Gastroesophageal sphincter (tissue), 4 donors: ENCODE data around the gene RHOC. TPM values are rescaled to one million over a fixed set of nuclear protein-coding genes. Genes with fewer than 3 reads are reported as not detected.

Source experiments
- ATAC-seq: fragments of 150-250 bp; one replicate; pipeline ENCODE4 v1.9.1; 2016; ENCODE audit warnings: mild to moderate bottlenecking, moderate library complexity
- H3K27ac ChIP-seq, 4 donors: fragments of 200-600 bp; sonication (generic) in 3 of 4; 1 replicate in 3 of 4; 2 replicates in 1 of 4; pipeline ENCODE4 v1.5.1; 2016 to 2019
- H3K27me3 ChIP-seq: fragments of 200-600 bp; sonication (generic); one replicate; pipeline ENCODE4 v1.5.1; 2019
- H3K36me3 ChIP-seq, 2 donors: fragments of 200-600 bp; sonication (generic); one replicate each; pipeline ENCODE4 v1.5.1; 2019; ENCODE audit warnings: control low read depth in 1 of 2
- H3K4me1 ChIP-seq, 3 donors: fragments of 200-600 bp; sonication (generic); 1 replicate in 2 of 3; 2 replicates in 1 of 3; pipeline ENCODE4 v1.5.1; 2016 to 2019; ENCODE audit warnings: control low read depth in 2 of 3
- H3K4me3 ChIP-seq, 2 donors: fragments of 200-600 bp; sonication (generic); one replicate each; pipeline ENCODE4 v1.5.1; 2019; ENCODE audit warnings: mild to moderate bottlenecking in 1 of 2, moderate library complexity in 1 of 2
- H3K9me3 ChIP-seq, 3 donors: fragments of 200-600 bp; sonication (generic); one replicate each; pipeline ENCODE4 v1.5.1; 2017 to 2019; ENCODE audit warnings: control low read depth in 2 of 3
- CTCF ChIP-seq, 4 experiments: fragments of 200-600 bp in 2 of 4; fragments of 450-650 bp in 2 of 4; sonication (generic) in 1 of 4; IDR thresholded peaks; one replicate each; pipeline ENCODE4 v1.5.1; 2017 to 2019; ENCODE audit warnings: antibody characterized with exemption in 4 of 4, mild to moderate bottlenecking in 2 of 4, moderate library complexity in 2 of 4
- EP300 ChIP-seq: sonication (generic); formaldehyde crosslinking; IDR thresholded peaks from one replicate; pipeline ENCODE4 v1.6.1; 2017; ENCODE audit warnings: antibody characterized with exemption, mild to moderate bottlenecking
- POLR2A ChIP-seq, 2 donors: fragments of 450-650 bp; IDR thresholded peaks; one replicate each; pipeline ENCODE4 v1.6.1; 2017; ENCODE audit warnings: antibody characterized with exemption in 2 of 2, mild to moderate bottlenecking in 2 of 2, moderate library complexity in 1 of 2
- POLR2AphosphoS5 ChIP-seq: sonication (generic); formaldehyde crosslinking; IDR thresholded peaks from one replicate; pipeline ENCODE4 v1.6.1; 2017; ENCODE audit warnings: antibody characterized with exemption
- WGBS, 2 donors: methylation state at CpG; one replicate each; pipeline ENCODE4 v1.1.5; 2018; ENCODE audit warnings: low coverage in 1 of 2; 5-methylcytosine and 5-hydroxymethylcytosine counted together
- total RNA-seq, 4 donors: library from RNA; depleted of rRNA; stranded (reverse); fragments of >200 nt; gene quantifications; one replicate each; pipeline ENCODE4 v1.1.0, GENCODE V29; 2016

RHOC gene
- 100 to 1,000 TPM; 183 to 354 (median 240) TPM for total RNA-seq

GRCh38 chr1:112706505-112707220 lies at the start of gene RHOC:
Gene RHOC, minus strand, starts transcription at chr1:112707127. Its CDS starts 3,328 bp downstream, at chr1:112703799.
- Histone ChIP-seq H3K36me3 (peaks cover 0 to 20% of the 10 kb centered on the region in 2 donors), H3K27ac (peak within 1 kb of the TSS; percentile 93 to 100 (median 94)), H3K9me3 (no peaks in the 10 kb centered on the region), H3K27me3 (no peaks in the 10 kb centered on the region), H3K4me3 (peak within 1 kb of the TSS; percentile 94 to 97), H3K4me1 (peaks cover 0 to 53% (median 34%) of the 10 kb centered on the region in 3 donors)
- TF ChIP-seq CTCF (IDR thresholded peaks at IDR 0.05) (no peak), POLR2A (IDR thresholded peaks at IDR 0.05) (peak; percentile 71 to 86), POLR2AphosphoS5 (peak; percentile 82), EP300 (no peak)
- WGBS, 2 donors: 0% methylated on average over 7 of the region's 61 CpGs; no CpG with 5 or more reads in 1 of the 2 donors
- ATAC-seq: peak; percentile 86

- Histone ChIP-seq H3K27me3 (peaks cover 34% of the 10 kb centered on the region), H3K4me1 (no peaks in the 10 kb centered on the region), H3K9me3 (peaks cover 0 to 12% (median 0%) of the 10 kb centered on the region in 3 donors), H3K4me3 (no peak overlapping the region), H3K27ac (no peak overlapping the region), H3K36me3 (no peaks in the 10 kb centered on the region)
- TF ChIP-seq EP300 (no peak), POLR2AphosphoS5 (no peak), POLR2A (IDR thresholded peaks at IDR 0.05) (no peak), CTCF (IDR thresholded peaks at IDR 0.05) (no peak)
- 0 to 25% methylated on average over 1 of the region's 1 CpG for WGBS, 2 donors
- ATAC-seq: no peak
Measured at GRCh38 chr1:112754116-112754628, 47.2 kb upstream of the RHOC start.

- 88 to 90% methylated on average over 10 to 12 of the region's 12 CpGs for WGBS, 2 donors
- H3K4me3 ChIP-seq: no peak overlapping the region
- no peaks in the 10 kb centered on the region for H3K36me3 ChIP-seq
- peaks cover 0 to 13% (median 0%) of the 10 kb centered on the region in 3 donors for H3K4me1 ChIP-seq
- no peak for ATAC-seq
- H3K27ac ChIP-seq: no peak overlapping the region
- H3K27me3 ChIP-seq: peaks cover 31% of the 10 kb centered on the region
- TF ChIP-seq POLR2AphosphoS5 (no peak), POLR2A (IDR thresholded peaks at IDR 0.05) (no peak), EP300 (no peak), CTCF (IDR thresholded peaks at IDR 0.05) (no peak)
- H3K9me3 ChIP-seq: no peaks in the 10 kb centered on the region
Measured at GRCh38 chr1:112748396-112748795, 41.5 kb upstream of the RHOC start.

- H3K27ac ChIP-seq: no peak overlapping the region
- WGBS, 2 donors: no CpG with 5 or more reads among the region's 58 CpGs
- peaks cover 0 to 13% (median 0%) of the 10 kb centered on the region in 3 donors for H3K4me1 ChIP-seq
- no peaks in the 10 kb centered on the region for H3K9me3 ChIP-seq
- H3K4me3 ChIP-seq: peak overlapping the region in 1 of 2 donors; percentile 40
- ATAC-seq: peak; percentile 60
- TF ChIP-seq POLR2A (IDR thresholded peaks at IDR 0.05): no peak
- no peak for TF ChIP-seq POLR2AphosphoS5
- peak in 3 of 4 experiments; percentile 42 to 58 (median 52) for TF ChIP-seq CTCF (IDR thresholded peaks at IDR 0.05)
- TF ChIP-seq EP300: no peak
- H3K36me3 ChIP-seq: no peaks in the 10 kb centered on the region
- peaks cover 51% of the 10 kb centered on the region for H3K27me3 ChIP-seq
Measured at GRCh38 chr1:112744009-112744578, 37.2 kb upstream of the RHOC start.
